MM.1S (cell line): Measurements from ENCODE around the gene USP17L21.
"Not testable (repeated sequence)": the region's sequence is repeated elsewhere in the genome, so short reads cannot be mapped to it uniquely, and the experiment has no call there.

Source experiments
- DNase-seq: peaks from one replicate; pipeline ENCODE4 v3.0.0-alpha.2; 2015
- H2AFZ ChIP-seq: fragments of 300-600 bp; sonication (generic); 2 replicates; pipeline ENCODE4 v1.6.0; 2016; ENCODE audit warnings: antibody characterized with exemption, low read length
- H3F3A ChIP-seq: fragments of 300-600 bp; sonication (generic); 2 replicates; pipeline ENCODE4 v1.6.1; 2016; ENCODE audit warnings: mild to moderate bottlenecking, antibody characterized with exemption, low read length, moderate library complexity, mixed read lengths; ENCODE audit not compliant: insufficient read depth
- H3K27ac ChIP-seq: fragments of 300-600 bp; sonication (generic); 2 replicates; pipeline ENCODE4 v1.5.1; 2016; ENCODE audit warnings: mild to moderate bottlenecking, low read length
- H3K27me3 ChIP-seq: fragments of 300-600 bp; sonication (generic); replicated peaks from 2 replicates; pipeline ENCODE4 v1.6.0; 2016; ENCODE audit warnings: low read length; ENCODE audit not compliant: insufficient read depth
- H3K36me3 ChIP-seq: fragments of 300-600 bp; sonication (generic); replicated peaks from 2 replicates; pipeline ENCODE4 v1.6.1; 2016; ENCODE audit warnings: mild to moderate bottlenecking, low read length, mixed read lengths; ENCODE audit not compliant: insufficient read depth
- H3K4me1 ChIP-seq: fragments of 300-600 bp; sonication (generic); 2 replicates; pipeline ENCODE4 v1.6.1; 2016; ENCODE audit warnings: low read length, mixed read lengths
- H3K4me2 ChIP-seq: fragments of 300-600 bp; sonication (generic); 2 replicates; pipeline ENCODE4 v1.6.0; 2016; ENCODE audit warnings: low read depth, low read length
- H3K4me3 ChIP-seq: fragments of 300-600 bp; sonication (generic); 2 replicates; pipeline ENCODE4 v1.5.1; 2016; ENCODE audit warnings: low read length, mixed read lengths
- H3K79me2 ChIP-seq: fragments of 300-600 bp; sonication (generic); 2 replicates; pipeline ENCODE4 v1.6.1; 2016; ENCODE audit warnings: mixed run types, low read length, mixed read lengths
- H3K9ac ChIP-seq: fragments of 300-600 bp; sonication (generic); 2 replicates; pipeline ENCODE4 v1.6.1; 2016; ENCODE audit warnings: low read length, mixed read lengths
- H3K9me2 ChIP-seq: fragments of 300-600 bp; sonication (generic); replicated peaks from 2 replicates; pipeline ENCODE4 v1.6.1; 2016; ENCODE audit warnings: mild to moderate bottlenecking, low read length, mixed read lengths; ENCODE audit not compliant: insufficient read depth
- H3K9me3 ChIP-seq: fragments of 300-600 bp; sonication (generic); replicated peaks from 2 replicates; pipeline ENCODE4 v1.6.1; 2016; ENCODE audit warnings: mild to moderate bottlenecking, low read length, mixed read lengths; ENCODE audit not compliant: insufficient read depth
- H4K20me1 ChIP-seq: fragments of 300-600 bp; sonication (generic); 2 replicates; pipeline ENCODE4 v1.6.1; 2016; ENCODE audit warnings: mild to moderate bottlenecking, low read length, moderate library complexity, mixed read lengths; ENCODE audit not compliant: insufficient read depth

Gene USP17L21

GRCh38 chr4:9243579-9243978 is 19.1 kb upstream of the USP17L21 start, which contains the start of gene USP17L17:
TSS of gene USP17L17 (plus strand) at chr4:9243879. CDS start at chr4:9243879, 0 bp downstream.
- not testable (repeated sequence) for H3K4me3 ChIP-seq, H3K36me3 ChIP-seq, H2AFZ ChIP-seq, H3K9me2 ChIP-seq, H3K9ac ChIP-seq, H3K4me2 ChIP-seq, H3F3A ChIP-seq, H3K79me2 ChIP-seq, H3K27me3 ChIP-seq, H4K20me1 ChIP-seq, DNase-seq, H3K27ac ChIP-seq, H3K9me3 ChIP-seq, H3K4me1 ChIP-seq

- not testable (repeated sequence) for H3K9ac ChIP-seq, H3K4me3 ChIP-seq, H3K27ac ChIP-seq, H3K36me3 ChIP-seq, H3F3A ChIP-seq, H2AFZ ChIP-seq, H3K9me2 ChIP-seq, H4K20me1 ChIP-seq, H3K4me2 ChIP-seq, H3K4me1 ChIP-seq, H3K27me3 ChIP-seq, H3K79me2 ChIP-seq, H3K9me3 ChIP-seq
- peak; percentile 2 for DNase-seq
Measured at GRCh38 chr4:9247953-9248680, 14.6 kb upstream of the USP17L21 start, which contains the start of gene USP17L18. TSS of gene USP17L18 (plus strand) at chr4:9248630. CDS start at chr4:9248630, 0 bp downstream.

GRCh38 chr4:9253078-9253477 is 9.6 kb upstream of the USP17L21 start, which contains the start of gene USP17L19:
TSS of gene USP17L19 (plus strand) at chr4:9253378. CDS start at chr4:9253378, 0 bp downstream.
- DNase-seq, H3K36me3 ChIP-seq, H3K27ac ChIP-seq, H3K9ac ChIP-seq, H3K9me3 ChIP-seq, H3K4me1 ChIP-seq, H3K79me2 ChIP-seq, H3K9me2 ChIP-seq, H3K4me3 ChIP-seq, H3K4me2 ChIP-seq, H2AFZ ChIP-seq, H3K27me3 ChIP-seq, H4K20me1 ChIP-seq, H3F3A ChIP-seq: not testable (repeated sequence)

- H3K4me1 ChIP-seq, H3K27ac ChIP-seq, H3K9me3 ChIP-seq, H3K4me3 ChIP-seq, H4K20me1 ChIP-seq, H3K9ac ChIP-seq, DNase-seq, H2AFZ ChIP-seq, H3K27me3 ChIP-seq, H3F3A ChIP-seq, H3K79me2 ChIP-seq, H3K4me2 ChIP-seq, H3K9me2 ChIP-seq, H3K36me3 ChIP-seq: not testable (repeated sequence)
Measured at GRCh38 chr4:9257824-9258223, 4.8 kb upstream of the USP17L21 start, which contains the start of gene USP17L20. TSS of gene USP17L20 (plus strand) at chr4:9258124. CDS start at chr4:9258124, 0 bp downstream.

- not testable (repeated sequence) for H3K9me3 ChIP-seq
Measured at GRCh38 chr4:9267319-9267718, 4.6 kb downstream of the USP17L21 start, which contains the start of gene USP17L22. TSS of gene USP17L22 (plus strand) at chr4:9267619. CDS start at chr4:9267619, 0 bp downstream.

GRCh38 chr4:9271719-9272118 is 9.0 kb downstream of the USP17L21 start:
- not testable (repeated sequence) for H3K79me2 ChIP-seq, H3K4me2 ChIP-seq, H3K9ac ChIP-seq, H3K4me1 ChIP-seq, H3K27ac ChIP-seq, H3K27me3 ChIP-seq, H3K9me2 ChIP-seq, H3K9me3 ChIP-seq, H2AFZ ChIP-seq, DNase-seq, H4K20me1 ChIP-seq, H3F3A ChIP-seq, H3K4me3 ChIP-seq, H3K36me3 ChIP-seq

More at GRCh38 chr4:9267319-9267718, 4.6 kb downstream of the USP17L21 start, which contains the start of gene USP17L22:
- not testable (repeated sequence) for DNase-seq, H3K4me2 ChIP-seq, H3K36me3 ChIP-seq, H3K4me1 ChIP-seq, H3K79me2 ChIP-seq, H2AFZ ChIP-seq, H3K4me3 ChIP-seq, H3K9ac ChIP-seq, H3K27ac ChIP-seq, H3F3A ChIP-seq, H3K27me3 ChIP-seq, H4K20me1 ChIP-seq, H3K9me2 ChIP-seq
